ENCODE results near the gene TUBD1.
"Not testable (repeated sequence)": the region's sequence is repeated elsewhere in the genome, so short reads cannot be mapped to it uniquely, and the experiment has no call there.

GRCh38 chr17:59873414-59873813 lies 19.3 kb downstream of the TUBD1 start:
- not testable (repeated sequence) for TF ChIP-seq CTCF (IDR thresholded peaks at IDR 0.05); EZH2 (IDR thresholded peaks at IDR 0.05; ENCODE audit: borderline replicate concordance, insufficient read depth, low read depth, low read length, poor library complexity, severe bottlenecking)
